ENCODE data around the gene PRCC. TPM values are rescaled to one million over a fixed set of nuclear protein-coding genes. Genes with fewer than 3 reads are reported as not detected.

The PRCC gene
- total and polyA plus RNA-seq, 2 of the 13 experiments (the other 11 are each of a cell fraction or from before 2014, with no cell fraction given), result 24.2 to 40.5 TPM

GRCh38 chr1:156796340-156797097 is 29.2 kb downstream of the PRCC start (continued):
- TF ChIP-seq ZNF800 (CRISPR knock-in tag; IDR thresholded peaks at IDR 0.05), result no peak
- no peak for TF ChIP-seq KIAA2018 (CRISPR knock-in tag; IDR thresholded peaks at IDR 0.05; ENCODE audit: borderline replicate concordance)
- no peak for TF ChIP-seq ZMYM2 (CRISPR knock-in tag; IDR thresholded peaks at IDR 0.05)
